Endometrial microvascular endothelial cells (primary cell): ENCODE data around the gene L3MBTL3. TPM values are rescaled to one million over a fixed set of nuclear protein-coding genes. Genes with fewer than 3 reads are reported as not detected.
"Not testable (repeated sequence)": the region's sequence is repeated elsewhere in the genome, so short reads cannot be mapped to it uniquely, and the experiment has no call there.

Experiments used
- in situ Hi-C: cut with HindIII; loops from 2 replicates; pipeline ENCODE4 v1.10.0; 2017; ENCODE audit warnings: low sequenced_read_pairs, low pct_unique_long_range_greater_than_20kb; ENCODE audit errors: inconsistent ontology term
- total RNA-seq: library from RNA; depleted of rRNA; stranded (reverse); fragments of >200 nt; gene quantifications from one replicate; pipeline ENCODE4 v1.2.3, GENCODE V29; 2015; ENCODE audit errors: inconsistent ontology term

L3MBTL3 gene
- total RNA-seq, 1 donor from 2014 or later = 9.0 TPM

DNA sequence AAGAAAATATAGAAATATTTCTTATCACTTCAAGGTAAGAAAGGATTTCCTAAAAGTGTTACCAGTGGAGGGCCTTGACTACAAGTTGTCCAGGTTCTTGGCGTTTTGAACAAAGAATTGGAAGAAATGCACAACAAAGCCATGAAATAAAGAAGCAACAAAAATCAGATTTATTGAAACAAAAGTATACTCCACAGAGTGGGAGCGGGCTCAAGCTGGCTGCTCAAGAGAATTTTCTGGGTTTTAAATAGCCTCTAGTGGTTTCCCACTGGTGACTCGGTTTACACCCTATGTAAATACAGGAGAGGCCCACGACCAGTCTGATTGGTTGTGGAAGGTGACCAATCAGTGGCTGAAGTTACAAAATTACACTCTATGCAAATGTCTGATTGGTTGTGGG is 140.2 kb downstream of the L3MBTL3 start:
- in situ Hi-C loops = no loop called here

DNA sequence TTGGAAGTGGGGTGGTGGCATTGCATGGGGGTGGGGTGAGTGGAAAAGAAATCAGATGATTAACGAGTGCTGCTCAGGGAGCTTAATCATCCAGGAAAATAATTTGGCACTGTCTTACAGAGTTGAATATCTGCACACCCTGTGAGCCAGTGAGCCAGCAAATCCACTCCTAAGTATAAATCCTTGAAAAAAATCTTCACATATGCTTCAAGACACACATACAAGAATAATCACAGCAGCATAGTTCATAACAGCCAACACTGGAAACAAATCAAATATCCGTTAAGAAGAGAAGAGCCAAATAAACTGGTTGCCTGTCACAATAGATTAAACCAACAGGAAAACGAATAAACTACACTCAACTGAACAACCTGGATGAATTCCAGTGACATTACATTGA is 141.6 kb downstream of the L3MBTL3 start:
- in situ Hi-C loops = no loop called here

DNA sequence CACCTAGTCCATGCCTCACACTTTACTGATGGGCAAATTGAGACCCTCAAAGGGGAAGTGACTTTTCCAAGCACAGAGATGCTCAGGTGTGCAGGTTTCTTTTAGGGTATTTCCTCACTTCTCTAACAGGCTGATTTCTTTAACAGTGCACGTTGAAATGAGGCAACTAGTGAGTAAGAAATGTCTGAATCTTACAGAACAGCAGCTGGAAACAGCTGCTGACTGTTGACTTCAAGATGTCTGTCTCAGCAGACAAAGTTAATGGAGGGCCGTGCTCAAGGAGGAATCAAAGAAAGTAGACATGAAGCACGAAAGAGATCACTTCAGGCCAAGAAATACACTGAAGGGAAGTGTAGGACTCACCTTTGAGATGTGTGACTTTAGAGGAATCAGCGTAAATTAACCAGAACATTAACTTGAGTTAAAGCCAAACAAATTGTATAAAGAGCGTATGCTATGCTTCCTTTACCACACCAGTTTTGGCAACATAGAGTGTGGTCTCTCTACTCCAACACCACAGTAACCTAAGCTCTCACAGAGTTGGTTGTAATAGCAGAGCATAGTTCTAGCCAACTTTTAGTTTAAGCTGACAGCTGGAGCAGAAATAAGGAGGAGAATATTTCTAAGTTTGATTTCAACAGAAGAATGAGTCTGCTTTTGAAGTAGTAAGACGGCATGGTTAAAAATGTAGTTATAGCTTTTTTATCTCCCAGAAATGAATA is 143.5 kb downstream of the L3MBTL3 start:
- in situ Hi-C loops = no loop called here

DNA sequence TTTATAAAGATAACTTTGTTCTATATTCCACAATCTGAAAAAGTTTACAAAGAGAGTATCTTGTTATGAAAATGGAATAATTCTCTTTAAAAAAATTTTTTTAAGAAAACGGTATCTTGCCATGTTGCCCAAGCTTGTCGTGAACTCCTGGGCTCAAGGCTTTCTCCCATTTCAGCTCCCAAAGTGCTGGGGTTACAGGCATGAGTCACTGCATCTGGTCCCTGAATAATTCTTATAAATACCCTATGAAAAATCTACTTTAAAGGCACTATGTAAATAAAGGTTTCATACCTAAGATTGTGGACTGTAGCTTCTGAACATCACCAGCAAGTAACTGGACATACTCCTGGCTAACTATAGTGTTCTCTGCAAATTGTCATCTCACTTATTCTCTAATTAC is 144.0 kb downstream of the L3MBTL3 start:
- in situ Hi-C loops = no loop called here

DNA sequence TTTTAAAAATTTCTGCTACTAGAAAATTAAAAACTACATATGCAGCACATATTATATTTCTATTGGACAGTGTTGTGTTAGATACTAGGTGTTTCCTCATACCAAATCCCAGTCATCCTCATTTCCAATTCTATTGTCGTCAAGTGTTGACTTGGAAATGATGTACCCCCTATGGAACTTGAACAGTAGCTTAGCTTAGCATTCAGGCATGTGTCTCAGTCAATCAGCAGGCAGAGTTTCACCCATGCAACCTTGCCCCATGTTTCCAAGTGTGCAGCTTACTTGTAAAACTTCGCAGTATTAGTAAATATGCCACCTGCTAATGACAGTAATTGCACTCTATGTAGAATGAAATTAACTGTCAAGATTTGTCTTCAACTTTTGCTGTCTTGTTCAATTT is 144.9 kb downstream of the L3MBTL3 start:
- in situ Hi-C loops = no loop called here

DNA sequence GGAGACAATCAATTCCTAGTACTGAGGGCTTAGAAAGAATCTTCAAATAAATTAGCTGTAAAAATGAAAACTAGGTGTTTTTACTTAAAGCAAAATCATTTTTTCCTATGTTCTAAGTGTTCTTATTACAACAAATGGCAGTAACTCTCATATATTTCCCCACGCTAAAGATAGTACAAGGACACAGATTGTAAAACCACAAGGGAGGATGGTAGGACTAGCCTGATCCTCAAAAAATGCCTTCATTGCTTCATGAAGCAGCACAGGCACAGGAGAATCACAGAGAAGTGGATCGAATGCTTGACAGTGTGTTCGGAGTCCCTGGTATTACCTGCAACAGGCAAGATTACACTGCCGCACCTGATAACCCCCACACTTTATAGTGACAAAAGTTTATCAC is 145.9 kb downstream of the L3MBTL3 start:
- in situ Hi-C loops = no loop called here

DNA sequence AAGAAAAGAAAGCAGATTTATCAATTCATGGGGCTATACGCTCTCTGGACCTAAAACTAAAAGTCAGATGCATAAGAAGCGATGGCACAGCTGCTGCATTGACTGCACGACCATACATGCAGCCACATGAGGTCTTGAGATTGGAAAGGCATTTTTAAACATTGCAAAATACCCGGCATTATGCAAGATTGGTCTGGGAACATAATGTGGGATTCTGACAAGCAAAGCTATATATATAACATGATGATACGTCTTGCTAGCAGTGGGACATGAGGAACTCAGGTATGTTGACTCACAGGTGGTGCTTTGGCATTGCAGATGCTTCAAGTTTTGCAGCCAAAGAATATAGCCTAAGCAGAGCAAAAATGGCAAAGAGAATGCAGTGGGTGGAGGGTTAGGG is 149.3 kb downstream of the L3MBTL3 start:
- in situ Hi-C loops = no loop called here

DNA sequence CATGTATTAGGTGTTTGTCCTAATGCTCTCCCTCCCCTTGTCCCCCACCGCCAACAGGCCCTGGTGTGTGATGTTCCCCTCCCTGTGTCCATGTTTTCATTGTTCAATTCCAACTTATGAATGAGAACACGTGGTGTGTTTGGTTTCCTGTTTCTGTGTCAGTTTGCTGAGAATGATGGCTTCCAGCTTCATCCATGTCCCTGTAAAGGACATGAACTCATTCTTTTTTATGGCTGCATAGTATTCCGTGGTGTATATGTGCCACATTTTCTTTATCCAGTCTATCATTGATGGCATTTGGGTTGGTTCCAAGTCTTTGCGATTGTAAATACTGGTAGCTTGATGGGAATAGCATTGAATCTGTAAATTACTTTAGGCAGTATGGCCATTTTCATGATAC is 151.8 kb downstream of the L3MBTL3 start:
- in situ Hi-C loops = not testable (repeated sequence)

DNA sequence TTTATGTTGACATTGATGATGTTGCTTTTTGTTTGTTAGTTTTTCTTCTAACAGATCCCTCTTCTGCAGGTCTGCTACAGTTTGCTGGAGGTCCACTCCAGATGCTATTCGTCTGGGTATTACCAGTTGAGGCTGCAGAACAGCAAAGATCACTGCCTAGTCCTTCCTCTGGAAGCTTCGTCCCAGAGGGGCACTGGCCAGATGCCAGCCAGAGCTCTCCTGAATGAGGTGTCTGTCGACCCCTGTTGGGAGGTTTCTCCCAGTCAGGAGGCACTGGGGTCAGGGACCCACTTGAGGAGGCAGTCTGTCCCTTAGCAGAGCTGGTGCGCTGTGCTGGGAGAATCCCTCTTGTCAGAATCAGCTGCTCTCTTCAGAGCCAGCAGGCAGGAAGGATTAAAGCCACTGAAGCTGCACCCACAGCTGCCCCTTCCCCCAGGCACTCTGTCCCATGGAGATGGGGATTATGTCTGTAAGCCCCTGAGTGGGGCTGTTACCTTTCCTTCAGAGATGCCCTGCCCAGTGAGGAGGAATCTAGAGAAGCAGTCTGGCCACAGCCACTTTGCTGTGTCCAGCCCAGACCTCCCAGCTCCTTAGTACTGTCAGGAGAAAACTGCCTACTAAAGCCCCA is 155.1 kb downstream of the L3MBTL3 start:
- in situ Hi-C loops = not testable (repeated sequence)

DNA sequence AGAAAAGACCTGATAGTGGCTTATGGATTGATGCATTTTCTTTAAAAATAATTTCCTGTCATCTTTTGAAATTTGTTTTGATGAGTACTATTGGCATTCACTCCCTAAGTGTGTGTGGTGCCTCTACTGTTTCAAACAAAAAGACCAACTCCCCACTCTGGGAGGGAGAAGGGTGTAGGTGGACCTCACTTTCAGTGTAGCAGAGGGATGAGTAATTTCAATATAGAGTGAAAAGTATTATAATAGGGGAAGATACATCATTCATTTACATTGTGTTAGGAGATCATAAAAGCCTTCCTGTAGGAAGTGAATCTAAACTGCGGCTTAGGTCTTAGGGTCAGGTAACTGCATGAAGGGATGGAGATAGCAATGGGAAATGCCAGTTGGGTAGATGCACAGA is 158.0 kb downstream of the L3MBTL3 start:
- in situ Hi-C loops = no loop called here

DNA sequence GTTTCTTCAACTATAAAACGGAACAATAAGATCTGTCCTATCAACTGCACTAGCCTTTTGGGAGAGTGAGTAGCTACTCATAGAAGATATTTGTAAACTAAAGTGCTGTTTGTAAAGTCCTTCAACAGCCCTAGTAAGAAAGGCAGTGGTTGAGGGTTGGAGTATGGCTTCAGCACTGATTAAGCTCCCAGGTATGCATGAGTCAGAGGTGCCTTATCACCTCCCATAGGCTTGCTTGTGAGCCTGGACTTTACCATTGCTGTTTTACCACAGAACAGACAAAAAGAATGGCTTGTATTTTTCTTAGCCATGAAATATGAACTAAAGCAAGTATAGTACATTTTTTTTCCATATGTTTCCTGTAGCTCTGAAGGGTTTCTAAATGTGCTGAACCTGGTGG is 160.3 kb downstream of the L3MBTL3 start:
- in situ Hi-C loops = no loop called here

DNA sequence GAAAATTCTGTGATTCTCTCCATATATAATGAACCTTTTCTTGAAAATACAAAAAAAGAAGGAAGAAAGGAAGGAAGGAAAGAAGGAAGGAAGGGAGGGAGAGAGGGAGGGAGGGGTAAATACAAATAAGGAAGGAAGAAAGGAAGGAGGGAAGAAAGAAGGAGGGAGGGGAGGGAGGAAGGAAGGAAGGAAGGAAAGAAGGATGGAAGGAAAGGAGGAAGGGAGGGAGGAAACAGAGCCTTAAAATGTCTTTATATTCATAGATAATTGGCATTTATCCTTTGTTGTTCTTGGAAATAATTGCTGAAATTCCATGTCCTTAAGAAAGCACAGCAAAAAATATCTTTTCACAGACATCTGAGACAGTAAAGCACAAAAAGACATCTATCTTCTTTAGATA is 164.1 kb downstream of the L3MBTL3 start:
- in situ Hi-C loops = no loop called here

DNA sequence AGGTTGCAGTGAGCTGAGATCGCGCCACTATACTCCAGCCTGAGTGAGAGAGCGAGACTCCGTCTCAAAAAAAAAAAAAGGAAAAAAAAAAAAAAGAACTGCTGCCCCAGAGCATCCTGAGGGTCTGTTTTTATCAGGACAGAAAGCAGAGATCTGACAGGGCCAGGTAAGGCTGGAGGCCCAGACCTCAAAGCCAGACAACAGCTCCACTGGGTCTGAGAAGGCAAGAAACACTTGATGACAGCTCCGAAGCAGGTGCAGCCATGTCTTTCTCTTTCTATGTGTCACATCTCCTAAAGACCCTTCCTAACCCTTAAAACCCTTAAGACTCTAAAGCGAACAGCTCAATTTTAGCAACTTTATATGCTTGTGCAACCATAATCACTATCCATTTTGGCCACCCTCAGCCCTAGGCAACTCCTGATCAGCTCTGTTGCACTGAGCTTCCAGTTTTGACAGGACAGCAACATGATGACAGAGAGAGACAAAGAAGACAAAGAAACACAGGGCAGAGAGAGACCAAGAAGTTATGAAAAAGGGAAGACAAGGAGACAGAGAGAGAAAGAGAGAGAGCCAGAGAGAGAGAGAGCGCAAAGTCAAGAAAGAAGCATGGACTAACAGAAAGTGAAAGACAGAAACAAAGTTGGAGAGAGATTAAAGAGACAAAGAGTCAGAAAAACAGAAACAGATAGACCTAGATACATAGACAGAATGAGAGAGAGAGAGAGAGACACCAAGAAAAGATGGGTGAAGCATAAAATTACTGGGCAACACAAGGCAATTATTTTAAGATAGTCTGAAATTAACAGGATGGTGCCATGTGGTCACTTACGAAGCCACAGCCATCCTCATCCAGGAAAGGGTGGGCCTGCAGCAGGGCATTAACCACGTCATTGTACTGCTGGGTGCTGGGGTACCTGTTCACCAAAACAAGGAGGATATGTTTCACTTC is 165.2 kb downstream of the L3MBTL3 start:
- in situ Hi-C loops = no loop called here

DNA sequence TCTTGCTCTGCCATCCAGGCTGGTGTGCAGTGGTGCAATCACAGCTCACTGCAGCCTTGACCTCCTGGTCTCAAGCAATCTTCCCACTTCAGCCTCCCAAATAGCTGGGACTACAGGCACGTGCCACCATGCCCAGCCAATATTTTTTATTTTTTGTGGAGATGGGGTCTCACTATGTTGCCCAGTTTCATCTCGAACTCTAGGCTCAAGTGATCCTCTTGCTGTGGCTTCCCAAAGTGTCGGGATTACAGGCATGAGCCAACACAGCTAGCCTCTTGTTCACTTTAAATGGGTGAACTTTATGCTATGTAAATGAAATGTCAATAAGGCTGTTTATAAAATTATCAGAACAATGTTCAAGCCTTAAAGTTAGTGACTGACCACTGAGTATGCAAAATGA is 167.3 kb downstream of the L3MBTL3 start:
- in situ Hi-C loops = no loop called here

DNA sequence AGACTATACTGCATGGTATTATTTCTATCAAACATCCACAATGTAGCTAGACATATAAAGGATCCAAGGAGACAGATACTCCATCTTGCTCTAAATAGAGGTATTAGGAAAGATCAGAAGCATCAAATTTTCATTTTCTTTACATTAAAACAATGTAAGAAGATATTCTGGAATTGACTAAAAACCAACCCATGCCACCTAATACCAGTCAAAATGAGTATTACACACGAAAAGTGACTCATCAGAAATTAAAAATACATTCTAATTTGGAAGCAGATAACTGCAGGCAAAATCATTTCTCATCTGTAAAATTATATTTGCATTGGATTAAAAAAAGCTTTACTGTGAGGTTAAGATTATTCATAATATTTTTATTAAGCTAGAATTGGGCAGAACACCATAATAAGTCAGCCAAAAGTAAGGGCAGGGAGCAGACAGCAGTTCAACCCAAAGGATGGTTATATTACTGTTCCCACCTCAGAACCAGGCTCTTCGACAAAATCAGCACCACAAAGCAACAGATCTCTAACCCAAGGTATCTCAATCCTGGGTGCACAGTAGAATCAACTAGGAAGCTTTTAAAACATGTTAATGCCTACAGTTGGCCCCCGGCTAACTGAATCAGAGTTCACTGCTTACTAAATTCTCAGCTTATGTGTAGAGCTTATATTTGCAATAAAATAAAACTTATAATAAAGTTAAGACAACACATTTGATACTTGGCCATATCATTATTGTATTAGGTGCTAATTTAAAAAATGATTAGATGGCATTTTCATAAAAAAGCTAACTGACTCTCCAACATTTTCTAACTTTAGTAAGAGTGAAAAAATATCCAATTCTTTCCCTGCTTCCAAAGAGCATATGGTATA is 169.2 kb downstream of the L3MBTL3 start:
- in situ Hi-C loops = no loop called here

DNA sequence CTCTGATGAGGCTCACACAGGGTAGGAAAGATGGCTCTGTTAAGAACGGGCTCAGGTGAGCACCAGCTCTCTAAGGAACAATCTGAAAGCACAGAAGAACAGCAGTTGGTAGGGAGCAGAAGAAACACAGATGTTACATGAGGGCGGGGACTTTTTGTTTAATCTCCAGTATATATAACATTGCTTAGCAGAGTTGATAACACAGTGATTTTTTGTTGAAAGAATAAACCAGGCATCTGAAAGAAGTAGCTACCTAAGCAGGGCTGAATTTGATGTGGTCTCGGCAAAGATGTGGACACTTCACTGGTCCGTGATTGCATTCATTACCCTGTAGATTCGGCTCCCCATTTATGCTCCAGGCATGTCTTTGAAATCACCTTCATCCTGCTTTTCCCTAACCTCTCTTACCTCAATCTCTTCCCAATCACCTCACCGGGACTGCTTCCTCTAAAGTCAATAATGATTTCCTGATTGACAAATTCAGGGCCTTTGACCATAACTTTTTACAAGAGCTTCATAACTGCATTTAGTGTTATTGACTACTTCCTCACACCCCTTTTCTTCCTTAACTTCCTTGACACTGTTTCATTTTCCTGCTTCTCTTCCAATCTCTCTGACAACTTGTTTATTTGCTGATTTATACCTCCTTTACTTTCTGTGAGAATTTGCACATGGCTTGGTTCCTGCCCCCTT is 170.0 kb downstream of the L3MBTL3 start:
- in situ Hi-C loops = no loop called here

DNA sequence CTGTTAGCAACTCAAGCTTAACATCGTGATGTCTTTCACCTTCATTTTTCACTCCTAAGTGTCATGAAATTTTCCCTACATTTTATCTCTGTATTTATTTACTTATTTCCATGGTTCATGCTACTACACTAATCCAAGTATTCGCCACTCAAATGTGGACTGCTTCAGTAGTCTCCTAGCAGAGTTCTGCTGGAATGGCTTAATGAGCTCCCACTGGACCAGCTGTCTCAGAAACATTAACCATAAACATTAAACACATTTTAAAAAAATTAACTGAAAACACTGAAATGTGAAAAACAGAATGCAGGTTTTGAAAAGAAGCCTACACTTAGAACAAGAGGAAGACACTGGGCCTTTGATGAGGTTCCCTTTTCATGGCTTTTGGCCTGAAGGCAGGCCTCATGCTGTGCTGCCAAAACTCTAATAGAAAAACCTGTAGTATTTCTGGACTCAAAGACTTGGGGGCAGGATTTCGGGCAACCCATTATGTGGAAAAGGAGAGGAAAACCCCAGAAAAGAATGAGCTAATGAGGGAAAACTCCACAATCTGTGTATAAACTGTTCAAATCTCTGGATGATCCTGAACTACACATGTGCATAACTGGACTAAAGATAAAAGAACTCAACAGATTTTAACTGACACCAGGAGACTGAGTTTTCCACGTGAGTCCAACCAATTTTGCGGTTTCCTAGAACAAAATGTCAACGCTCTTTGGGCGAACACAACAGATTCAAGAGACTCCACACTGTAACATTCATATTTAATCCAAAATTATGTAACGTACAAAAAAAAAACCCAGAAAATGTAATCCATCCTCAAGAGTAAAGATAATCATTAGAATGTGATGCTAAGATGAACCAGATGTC is 171.4 kb downstream of the L3MBTL3 start:
- in situ Hi-C loops = no loop called here
